ENCODE data around the gene DOCK3. TPM values are rescaled to one million over a fixed set of nuclear protein-coding genes. Genes with fewer than 3 reads are reported as not detected.

DOCK3 gene
- total and polyA plus RNA-seq, 2 of the 4 experiments (the other 2 are of a cell fraction): under 0.01 to 0.12 TPM

DNA sequence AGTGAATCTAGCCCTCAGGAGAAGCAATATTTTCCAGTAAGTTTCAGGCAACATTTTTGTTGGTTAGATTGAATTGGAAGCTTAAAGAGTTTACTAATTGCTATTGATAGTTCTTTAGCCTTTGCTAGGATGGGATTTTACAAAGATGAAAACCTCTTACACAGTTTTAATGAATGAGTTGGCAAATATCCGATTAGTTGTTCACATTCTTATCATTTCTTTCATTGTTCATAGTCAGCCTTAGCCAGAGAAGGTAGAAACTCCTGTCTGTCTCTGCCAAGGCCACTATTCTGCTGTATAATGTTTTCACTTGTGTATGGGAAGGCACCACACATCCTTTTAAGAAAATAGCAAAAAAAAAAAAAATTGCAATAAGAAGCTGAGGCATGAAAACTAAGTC, 488.3 kb downstream of the DOCK3 start:
- H3K9ac ChIP-seq (ENCODE audit: low read depth, low read length): no peak overlapping the region
- no peak overlapping the region for H3K4me3 ChIP-seq (ENCODE audit: insufficient read depth, low read depth, low read length)
- no peaks in the 10 kb centered on the region for H3K79me1 ChIP-seq (ENCODE audit: low read depth in 1 of 2, low read length in 2 of 2)
- ChIA-PET CTCF (no interaction called here), POLR2A (ENCODE audit: unreplicated experiment) (no interaction called here)
- H3K27ac ChIP-seq (ENCODE audit: insufficient read depth, low read length): no peak overlapping the region
- H2AFZ ChIP-seq (replicated peaks; ENCODE audit: low read length, poor library complexity): no peak overlapping the region
- H3K14ac ChIP-seq (replicated peaks; ENCODE audit: low read depth, low read length): no peak overlapping the region
- no peaks in the 10 kb centered on the region for H3K27me3 ChIP-seq (ENCODE audit: control insufficient read depth, insufficient read depth, low read length)
- in situ Hi-C loops (cut with MboI; ENCODE audit: low sequenced_read_pairs) (no loop called here), intact Hi-C loops (cut with micrococcal nuclease) (no loop called here), dilution Hi-C loops (cut with HindIII; ENCODE audit: low sequenced_read_pairs, unreplicated experiment) (no loop called here)
- no peaks in the 10 kb centered on the region for H3K9me1 ChIP-seq (ENCODE audit: insufficient read depth, low read length)
- H3K56ac ChIP-seq (ENCODE audit: extremely low read depth, insufficient read depth, low read length): no peak overlapping the region
- H3K36me3 ChIP-seq (ENCODE audit: control insufficient read depth, insufficient read depth, low read length): no peaks in the 10 kb centered on the region
- H3K4me2 ChIP-seq (ENCODE audit: low read depth, low read length): no peak overlapping the region
- no peak overlapping the region for H2BK5ac ChIP-seq (ENCODE audit: low read depth, low read length, poor library complexity, severe bottlenecking)
- no peak overlapping the region for H2BK120ac ChIP-seq (ENCODE audit: low read depth, low read length)
- no peak overlapping the region for H4K5ac ChIP-seq (ENCODE audit: low read depth, low read length)
- H3K4ac ChIP-seq (ENCODE audit: low read depth, low read length): no peak overlapping the region
- H4K20me1 ChIP-seq (ENCODE audit: insufficient read depth, low read length): no peaks in the 10 kb centered on the region
- H2BK20ac ChIP-seq (ENCODE audit: low read depth, low read length): no peak overlapping the region
- no peaks in the 10 kb centered on the region for H3K4me1 ChIP-seq (ENCODE audit: control insufficient read depth, insufficient read depth, low read length)
- no peak overlapping the region for H3K18ac ChIP-seq (ENCODE audit: low read depth, low read length)
- no peaks in the 10 kb centered on the region; the same call in 1 of the 2 replicates for H3K9me3 ChIP-seq (ENCODE audit: control insufficient read depth, insufficient read depth, low read length)
- H2AK9ac ChIP-seq (replicated peaks; ENCODE audit: low read depth, low read length, poor library complexity): no peak overlapping the region
- no peak for DNase-seq
- no peak overlapping the region for H2AK5ac ChIP-seq (ENCODE audit: low read depth, low read length)
- H4K91ac ChIP-seq (ENCODE audit: insufficient read depth, low read depth, low read length): no peak overlapping the region
- no TSS peak for BruUV-seq (replicated peaks)
- H2BK15ac ChIP-seq (ENCODE audit: low read depth, low read length): no peak overlapping the region
- H4K8ac ChIP-seq (ENCODE audit: low read depth in 2 of 2, low read length in 2 of 2): no peak overlapping the region
- ATAC-seq (ENCODE audit: low read depth): no peak
- H3K23ac ChIP-seq (ENCODE audit: low read depth, low read length): no peak overlapping the region
- no CpG with 5 or more reads among the region's 1 CpG for WGBS, 2 experiments (ENCODE audit: extremely low coverage in 2 of 2, insufficient read length in 1 of 2)
- TF ChIP-seq, protein P1, sequence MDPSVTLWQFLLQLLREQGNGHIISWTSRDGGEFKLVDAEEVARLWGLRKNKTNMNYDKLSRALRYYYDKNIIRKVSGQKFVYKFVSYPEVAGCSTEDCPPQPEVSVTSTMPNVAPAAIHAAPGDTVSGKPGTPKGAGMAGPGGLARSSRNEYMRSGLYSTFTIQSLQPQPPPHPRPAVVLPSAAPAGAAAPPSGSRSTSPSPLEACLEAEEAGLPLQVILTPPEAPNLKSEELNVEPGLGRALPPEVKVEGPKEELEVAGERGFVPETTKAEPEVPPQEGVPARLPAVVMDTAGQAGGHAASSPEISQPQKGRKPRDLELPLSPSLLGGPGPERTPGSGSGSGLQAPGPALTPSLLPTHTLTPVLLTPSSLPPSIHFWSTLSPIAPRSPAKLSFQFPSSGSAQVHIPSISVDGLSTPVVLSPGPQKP (IDR thresholded peaks at IDR 0.05; ENCODE audit: borderline replicate concordance, low read depth, low read length): no peak
- TF ChIP-seq NFE2L2 (IDR thresholded peaks at IDR 0.05; ENCODE audit: low read depth, low read length) (no peak), USF2 (IDR thresholded peaks at IDR 0.05; ENCODE audit: low read depth, low read length) (no peak)

Data from IMR-90 (cell line).